D721Med (cell line): Measurements from ENCODE around the gene CUX1.
"Not testable (repeated sequence)": the region's sequence is repeated elsewhere in the genome, so short reads cannot be mapped to it uniquely, and the experiment has no call there.

Source experiments
- DNase-seq: peaks from one replicate; pipeline ENCODE4 v3.0.0; 2011; ENCODE audit warnings: low spot score; ENCODE audit not compliant: insufficient read length
- FAIRE-seq: peaks from 2 replicates; lab custom pipeline; 2011; peaks lifted over from hg19 to GRCh38; lab: Jason Lieb, UNC
- CTCF ChIP-seq: IDR thresholded peaks from 2 replicates; pipeline ENCODE4 v1.5.1; 2012; ENCODE audit warnings: mild to moderate bottlenecking, control low read depth; ENCODE audit not compliant: insufficient read depth; ENCODE audit errors: missing control alignments

CUX1 gene

GRCh38 chr7:102138676-102139075 lies 321.2 kb downstream of the CUX1 start:
- DNase-seq (no peak), FAIRE-seq (no peak)
- no peak for TF ChIP-seq CTCF

GRCh38 chr7:102140952-102141370 lies 323.5 kb downstream of the CUX1 start:
- no peak for TF ChIP-seq CTCF
- DNase-seq (no peak), FAIRE-seq (no peak)

GRCh38 chr7:102142433-102142832 lies 325.0 kb downstream of the CUX1 start:
- DNase-seq = not testable (repeated sequence)

GRCh38 chr7:102146122-102146521 lies 328.7 kb downstream of the CUX1 start:
- DNase-seq = no peak
- TF ChIP-seq CTCF = no peak
- FAIRE-seq = no peak

More at GRCh38 chr7:102142433-102142832, 325.0 kb downstream of the CUX1 start:
- not testable (repeated sequence) for FAIRE-seq

- FAIRE-seq = no peak
- no peak for TF ChIP-seq CTCF
- DNase-seq = no peak
These were observed 329.6 kb downstream of the CUX1 start for GRCh38 chr7:102147008-102147407.

GRCh38 chr7:102148799-102149198 lies 331.4 kb downstream of the CUX1 start:
- FAIRE-seq (no peak), DNase-seq (no peak)
- no peak for TF ChIP-seq CTCF

- FAIRE-seq (no peak), DNase-seq (no peak)
- no peak for TF ChIP-seq CTCF
These were observed 332.0 kb downstream of the CUX1 start for GRCh38 chr7:102149416-102149815.

GRCh38 chr7:102150266-102150665 lies 332.8 kb downstream of the CUX1 start:
- no peak for TF ChIP-seq CTCF
- DNase-seq = no peak
- FAIRE-seq = no peak
